Cardiac fibroblast (primary cell): Measurements from ENCODE around the gene EVC.

ENCODE experiments used
- DNase-seq, 2 donors: peaks; one replicate each; pipeline versions ENCODE4 v3.0.0 to v3.0.0-alpha.2; 2010; ENCODE audit warnings: low read depth in 2 of 2
- H3K4me3 ChIP-seq, 2 donors: replicated peaks in 1 of 2; 1 replicate in 1 of 2; 2 replicates in 1 of 2; pipeline ENCODE4 v1.5.1; 2011; ENCODE audit warnings: low read depth in 2 of 2, low read length in 2 of 2, mild to moderate bottlenecking in 2 of 2, moderate library complexity in 1 of 2
- TF ChIP-seq, protein P1 (sequence below): IDR thresholded peaks from one replicate; pipeline ENCODE4 v1.5.1; 2011; ENCODE audit warnings: low read depth, mild to moderate bottlenecking, low read length, inconsistent platforms

Gene EVC

DNA sequence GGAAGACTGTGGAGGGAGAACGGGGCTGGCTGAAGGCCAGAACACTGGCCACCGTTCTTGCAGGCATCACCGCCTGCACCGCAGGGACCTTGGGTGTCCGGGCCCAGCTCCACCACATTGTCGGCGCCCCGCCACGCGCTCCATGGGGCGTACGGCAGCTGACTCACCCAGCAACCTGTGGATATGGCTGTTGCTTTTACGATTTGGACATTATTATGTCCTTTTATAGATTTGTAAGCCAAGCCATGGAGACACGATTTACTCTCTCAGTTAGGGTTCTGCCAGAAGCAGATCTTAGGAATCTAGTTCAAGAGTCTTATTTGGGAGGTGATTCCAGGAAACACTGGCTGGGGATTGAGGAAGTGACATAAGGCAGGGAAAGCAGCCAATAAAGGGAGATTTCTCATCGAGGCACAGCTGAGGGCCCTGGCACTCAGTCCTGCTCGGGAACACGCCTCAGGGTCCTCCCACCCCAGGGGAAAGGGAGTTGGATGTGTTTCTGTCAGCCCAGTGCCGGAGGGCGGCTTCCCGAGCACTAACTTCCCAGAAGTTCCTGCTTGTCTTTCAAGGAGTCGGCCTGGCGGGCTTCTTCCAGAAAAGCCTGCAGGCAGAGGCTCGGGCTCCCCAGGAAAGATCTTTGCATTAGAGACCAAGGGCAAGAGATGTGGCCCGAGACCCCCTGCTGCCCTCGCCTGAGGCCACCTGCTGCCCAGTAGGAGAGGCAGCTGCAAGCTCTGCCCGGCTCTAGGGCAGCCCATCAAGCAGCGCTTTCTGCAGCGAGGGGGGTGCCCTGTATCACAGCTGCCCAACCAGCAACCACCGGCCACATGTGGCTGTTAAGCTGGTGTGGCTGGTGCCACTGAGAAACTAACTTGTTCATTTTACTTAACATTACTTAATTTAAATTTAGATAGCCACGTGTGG, 129.0 kb downstream of the EVC start:
- no peak overlapping the region for H3K4me3 ChIP-seq
- TF ChIP-seq, protein P1, sequence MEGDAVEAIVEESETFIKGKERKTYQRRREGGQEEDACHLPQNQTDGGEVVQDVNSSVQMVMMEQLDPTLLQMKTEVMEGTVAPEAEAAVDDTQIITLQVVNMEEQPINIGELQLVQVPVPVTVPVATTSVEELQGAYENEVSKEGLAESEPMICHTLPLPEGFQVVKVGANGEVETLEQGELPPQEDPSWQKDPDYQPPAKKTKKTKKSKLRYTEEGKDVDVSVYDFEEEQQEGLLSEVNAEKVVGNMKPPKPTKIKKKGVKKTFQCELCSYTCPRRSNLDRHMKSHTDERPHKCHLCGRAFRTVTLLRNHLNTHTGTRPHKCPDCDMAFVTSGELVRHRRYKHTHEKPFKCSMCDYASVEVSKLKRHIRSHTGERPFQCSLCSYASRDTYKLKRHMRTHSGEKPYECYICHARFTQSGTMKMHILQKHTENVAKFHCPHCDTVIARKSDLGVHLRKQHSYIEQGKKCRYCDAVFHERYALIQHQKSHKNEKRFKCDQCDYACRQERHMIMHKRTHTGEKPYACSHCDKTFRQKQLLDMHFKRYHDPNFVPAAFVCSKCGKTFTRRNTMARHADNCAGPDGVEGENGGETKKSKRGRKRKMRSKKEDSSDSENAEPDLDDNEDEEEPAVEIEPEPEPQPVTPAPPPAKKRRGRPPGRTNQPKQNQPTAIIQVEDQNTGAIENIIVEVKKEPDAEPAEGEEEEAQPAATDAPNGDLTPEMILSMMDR = no peak
- DNase-seq = peak; percentile 56 to 83

DNA sequence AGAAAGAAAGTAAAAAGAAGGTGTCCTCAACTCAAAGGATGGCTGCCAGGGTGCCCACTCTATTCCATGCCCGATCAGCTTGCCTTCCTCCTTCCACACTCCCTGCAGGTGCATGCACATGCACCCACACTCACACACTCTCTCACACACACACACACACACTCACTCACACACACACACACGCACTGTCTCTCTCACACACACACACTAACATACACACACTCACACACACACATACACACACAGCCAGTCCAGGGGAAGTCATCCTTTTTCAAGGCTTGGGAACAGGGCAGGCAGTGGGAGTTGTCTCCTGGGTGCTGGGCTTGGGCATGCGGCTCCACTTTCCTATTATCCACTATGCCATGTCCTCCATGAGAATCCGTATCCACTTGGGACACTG, 131.5 kb downstream of the EVC start:
- DNase-seq = no peak
- H3K4me3 ChIP-seq = no peak overlapping the region
- TF ChIP-seq, protein P1 = no peak

DNA sequence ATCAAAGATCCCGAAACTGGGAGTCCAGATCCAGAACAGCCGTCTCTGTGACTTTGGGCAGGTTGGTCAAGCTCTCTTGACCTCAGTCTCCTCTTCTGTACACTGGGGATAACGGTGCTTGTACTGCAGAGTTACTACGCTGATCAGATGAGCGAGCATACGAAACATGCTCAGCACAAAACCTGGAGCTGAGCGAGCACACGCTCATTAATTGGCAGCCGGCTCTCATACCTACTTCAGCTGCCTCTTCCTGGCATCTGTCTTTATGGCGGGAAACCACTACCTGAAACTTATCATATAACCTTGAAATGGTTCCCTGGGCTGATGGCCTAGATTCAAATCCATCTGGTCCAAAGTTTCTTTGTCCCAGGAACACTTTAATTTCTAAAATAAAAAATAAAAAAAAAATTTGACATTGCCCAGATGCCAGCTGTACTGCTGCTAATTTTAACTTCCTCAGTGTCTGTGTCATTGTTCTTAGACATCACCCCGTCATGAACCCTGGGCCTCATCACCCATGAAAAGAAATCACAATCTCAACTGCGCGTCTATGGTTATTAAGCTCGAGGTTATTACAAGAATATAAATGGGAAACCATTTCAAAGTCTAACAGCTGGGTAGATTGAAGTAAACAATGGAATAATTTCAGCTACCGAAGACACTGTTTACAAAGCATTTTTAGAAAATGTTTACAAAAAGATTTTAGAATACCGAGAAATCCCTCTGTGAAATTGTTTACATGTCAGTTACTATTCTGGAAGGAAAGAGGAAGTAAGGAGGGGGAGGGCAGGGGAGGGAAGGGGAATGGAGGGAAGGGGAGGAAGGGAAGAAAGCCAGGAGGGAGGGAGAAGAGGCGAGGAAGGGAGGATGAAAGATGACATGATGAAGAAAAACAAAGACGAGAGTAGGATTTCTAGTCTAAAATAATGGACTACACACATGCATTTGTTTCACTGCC, 132.9 kb downstream of the EVC start:
- no peak for DNase-seq
- no peak overlapping the region for H3K4me3 ChIP-seq
- TF ChIP-seq, protein P1 = no peak

DNA sequence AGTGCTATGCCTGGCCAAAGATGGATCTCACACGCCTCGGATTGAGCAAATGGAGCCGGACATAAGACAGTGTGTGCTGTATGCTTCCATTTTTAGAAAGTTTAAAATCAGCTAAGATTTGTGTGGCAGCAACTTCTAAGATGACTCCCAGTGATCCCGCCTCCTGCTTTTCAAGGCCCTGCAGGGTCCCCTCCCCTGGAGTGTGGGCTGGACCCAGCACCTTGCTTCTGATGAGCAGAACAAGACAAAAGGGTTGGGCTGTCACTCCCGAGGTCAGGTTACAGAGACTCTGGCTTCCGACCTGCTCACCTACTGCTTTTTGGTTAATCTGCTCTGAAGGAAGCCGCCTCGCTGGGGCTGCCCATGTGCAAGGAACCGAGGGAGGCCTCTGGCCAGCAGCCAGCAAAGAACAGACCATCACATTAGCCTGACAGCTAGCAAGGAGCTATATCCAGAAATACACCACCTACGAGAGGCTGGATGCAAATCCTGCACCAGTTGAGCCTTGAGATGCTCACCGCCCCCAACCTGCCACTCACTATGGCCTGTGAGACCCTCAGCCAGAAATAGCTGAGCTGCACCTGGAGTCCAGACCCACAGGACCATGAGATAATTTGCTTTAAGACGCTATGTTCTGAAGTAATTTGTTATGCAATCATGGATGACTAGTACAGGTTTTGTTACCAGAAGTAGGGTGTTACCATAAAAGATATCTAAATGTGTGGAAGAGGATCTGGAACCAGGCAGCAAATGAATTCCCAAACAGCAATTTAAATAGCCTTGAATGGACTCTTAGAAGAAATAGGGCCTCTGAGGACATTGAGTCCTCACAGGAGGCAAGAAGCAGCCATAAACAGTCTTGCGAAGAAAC, 134.3 kb downstream of the EVC start:
- no peak overlapping the region for H3K4me3 ChIP-seq
- TF ChIP-seq, protein P1 = no peak
- DNase-seq = no peak

DNA sequence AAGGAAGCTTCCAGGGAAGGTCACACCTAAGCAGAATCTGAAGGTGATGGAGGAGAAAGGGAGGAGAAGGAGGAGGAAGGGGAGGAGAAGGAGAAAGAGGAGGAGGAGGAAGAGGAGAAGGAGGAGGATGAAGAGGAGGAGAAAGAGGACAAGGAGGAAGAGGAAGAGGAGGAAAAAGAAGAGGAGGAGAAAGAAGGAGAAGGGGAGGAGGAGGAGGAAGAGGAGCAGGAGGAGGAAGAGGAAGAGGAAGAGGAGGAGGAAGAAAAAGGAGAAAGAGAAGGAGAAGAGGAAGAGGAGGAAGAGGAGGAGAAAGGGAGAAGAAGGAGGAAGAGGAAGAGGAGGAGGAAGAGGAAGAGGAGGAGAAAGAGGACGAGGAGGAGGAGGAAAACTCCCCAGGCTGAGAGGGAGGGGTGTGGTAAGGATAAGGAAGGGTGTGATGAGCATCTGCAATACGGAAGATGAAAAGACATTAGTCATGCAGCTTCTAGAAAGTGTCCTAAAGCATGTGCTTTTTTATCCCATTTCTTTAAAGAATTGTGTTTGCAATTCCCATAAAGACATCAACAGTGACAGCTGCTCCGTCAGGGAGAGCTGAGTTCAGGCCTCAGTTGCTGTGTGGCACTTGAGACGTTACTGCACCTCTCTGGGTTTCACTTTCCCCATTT, 140.8 kb downstream of the EVC start:
- TF ChIP-seq, protein P1 = no peak
- H3K4me3 ChIP-seq = no peak overlapping the region
- DNase-seq = no peak
